Right lung (tissue), 5 donors: ENCODE results near the gene FBXW5. TPM values are rescaled to one million over a fixed set of nuclear protein-coding genes. Genes with fewer than 3 reads are reported as not detected.

ENCODE experiments used
- DNase-seq, 2 donors: peaks; one replicate each; pipeline ENCODE4 v3.0.0-alpha.2; 2013
- polyA plus RNA-seq, 5 donors: library from polyadenylated mRNA; unstranded; fragments of 120-200 nt; gene quantifications; one replicate each; pipeline versions ENCODE4 v1.2.1 to v1.2.3, GENCODE V29; 2013; ENCODE audit warnings: inconsistent platforms in 1 of 5, low replicate concordance in 1 of 5; ENCODE audit not compliant: insufficient read length in 5 of 5, insufficient read depth in 1 of 5

The FBXW5 gene
- polyA plus RNA-seq, 5 donors = 28.1 to 74.7 (median 42.7) TPM

DNA sequence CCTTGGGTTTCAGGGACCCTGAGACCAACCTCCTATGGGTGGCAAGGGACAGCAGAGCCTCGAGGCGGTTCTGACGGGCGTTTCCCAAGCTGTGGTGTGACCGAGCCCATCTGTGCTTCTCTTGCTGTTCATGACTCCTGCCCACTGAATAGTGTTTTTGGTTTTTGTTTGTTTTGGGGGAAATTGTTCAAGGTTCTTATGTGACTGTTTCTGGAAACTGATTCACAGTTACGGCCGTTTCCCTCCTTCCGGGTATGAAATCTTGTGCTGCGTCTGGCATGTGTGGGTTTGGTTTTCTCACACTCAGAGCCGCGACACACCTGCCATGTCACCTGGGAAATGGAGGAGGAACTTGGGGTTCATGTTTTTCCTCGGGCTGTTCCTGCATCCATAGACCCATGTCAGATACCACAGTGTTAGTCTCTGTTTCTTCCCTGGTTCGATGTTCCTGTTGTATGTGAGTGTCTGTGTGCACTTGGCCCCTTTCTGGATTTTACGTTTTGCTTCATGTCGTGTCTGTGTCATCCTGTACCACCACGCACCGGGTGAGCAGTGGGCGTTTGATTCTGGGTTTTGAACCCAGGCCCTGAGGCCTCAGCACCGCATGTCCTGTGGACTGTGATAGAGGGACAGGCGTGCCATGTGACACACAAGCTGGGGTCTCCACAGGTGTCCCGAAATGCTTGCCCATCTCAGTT is 28.8 kb downstream of the FBXW5 start:
- no peak for DNase-seq

DNA sequence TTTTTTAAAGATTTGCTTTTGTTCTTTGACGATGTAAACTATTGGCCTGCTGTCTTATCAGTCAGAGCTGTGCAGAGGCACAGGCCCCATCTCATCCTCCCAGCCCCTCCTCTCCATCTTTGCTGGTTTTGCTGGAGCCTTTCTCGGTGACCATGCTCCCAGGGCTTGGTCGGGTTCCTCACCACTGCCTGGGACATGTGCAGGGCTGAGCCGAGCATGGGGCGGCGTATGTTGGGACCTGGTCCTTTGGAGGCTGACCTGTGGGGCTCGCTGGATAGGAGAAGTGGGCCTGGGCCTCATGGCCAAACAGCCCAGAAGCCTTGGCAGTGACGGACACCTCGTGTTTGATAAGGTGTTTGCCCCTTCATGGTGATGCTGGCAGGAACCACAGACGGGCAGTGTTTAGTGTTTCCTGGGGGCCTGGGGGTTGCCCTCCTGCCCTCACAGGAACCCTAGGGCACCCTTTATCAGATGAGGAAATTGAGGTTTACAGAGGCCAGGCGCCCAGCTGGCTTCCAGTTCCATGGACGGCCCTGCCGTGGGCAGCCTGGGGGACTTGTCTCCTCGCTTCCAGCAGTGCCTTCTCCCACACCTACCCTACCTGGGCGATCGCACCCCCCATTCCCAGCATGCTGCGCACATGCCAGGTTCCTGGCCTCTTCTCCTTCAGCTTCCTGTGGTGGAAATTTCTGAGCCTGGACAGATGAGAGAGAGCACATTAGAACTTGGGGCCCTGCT is 30.7 kb downstream of the FBXW5 start:
- DNase-seq = no peak

DNA sequence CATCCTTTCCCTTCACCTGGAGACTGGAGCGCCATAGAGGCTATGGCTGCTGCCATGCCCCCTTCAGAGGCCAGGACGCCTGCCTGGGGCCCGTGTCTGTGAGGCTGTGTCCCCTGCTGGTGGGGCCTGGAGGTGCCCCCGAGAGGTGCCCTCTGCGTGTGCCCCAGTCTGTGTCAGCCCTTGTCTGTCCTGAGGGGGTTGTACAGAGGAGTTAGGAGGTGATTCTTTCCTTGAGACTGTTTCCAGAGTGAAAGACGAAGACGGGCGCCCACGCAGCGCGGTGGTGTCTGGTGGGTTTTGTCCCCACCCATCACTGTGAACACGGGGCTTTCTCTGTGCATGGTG is 33.7 kb downstream of the FBXW5 start:
- no peak for DNase-seq

DNA sequence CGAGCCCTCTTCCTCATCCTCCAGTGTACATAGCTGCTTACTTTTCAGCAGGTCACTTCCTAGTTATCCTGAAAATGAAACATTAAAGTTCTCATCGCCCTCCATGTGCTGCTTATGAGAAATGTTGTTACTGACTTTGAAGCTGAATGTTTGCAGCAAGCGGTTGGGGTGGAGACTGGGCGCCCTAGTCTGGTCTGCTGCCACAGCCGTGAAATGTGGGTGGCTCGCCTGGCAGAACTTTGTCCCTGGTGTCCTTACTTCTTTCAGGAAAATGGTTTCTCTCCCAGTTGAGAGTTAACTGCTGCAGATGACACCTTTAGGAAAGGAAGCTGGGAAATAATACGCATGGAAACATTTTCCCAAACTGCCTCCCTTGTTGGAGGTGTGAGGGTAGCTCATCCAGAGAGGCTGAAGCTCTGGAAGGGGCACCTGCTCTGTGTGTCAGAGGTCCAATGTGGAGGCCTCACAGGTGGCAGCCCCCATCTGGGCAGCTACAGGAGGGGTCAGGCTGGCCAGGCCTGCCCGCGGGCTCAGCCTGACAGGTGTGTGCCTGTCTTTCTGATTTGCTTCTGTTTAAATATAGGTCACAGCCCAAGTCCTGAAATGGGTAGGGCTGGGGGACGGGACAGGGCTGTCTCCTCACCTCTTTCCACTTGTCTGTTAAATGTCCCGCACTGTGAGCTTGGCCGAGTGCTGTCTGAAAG is 34.2 kb downstream of the FBXW5 start:
- DNase-seq = no peak

DNA sequence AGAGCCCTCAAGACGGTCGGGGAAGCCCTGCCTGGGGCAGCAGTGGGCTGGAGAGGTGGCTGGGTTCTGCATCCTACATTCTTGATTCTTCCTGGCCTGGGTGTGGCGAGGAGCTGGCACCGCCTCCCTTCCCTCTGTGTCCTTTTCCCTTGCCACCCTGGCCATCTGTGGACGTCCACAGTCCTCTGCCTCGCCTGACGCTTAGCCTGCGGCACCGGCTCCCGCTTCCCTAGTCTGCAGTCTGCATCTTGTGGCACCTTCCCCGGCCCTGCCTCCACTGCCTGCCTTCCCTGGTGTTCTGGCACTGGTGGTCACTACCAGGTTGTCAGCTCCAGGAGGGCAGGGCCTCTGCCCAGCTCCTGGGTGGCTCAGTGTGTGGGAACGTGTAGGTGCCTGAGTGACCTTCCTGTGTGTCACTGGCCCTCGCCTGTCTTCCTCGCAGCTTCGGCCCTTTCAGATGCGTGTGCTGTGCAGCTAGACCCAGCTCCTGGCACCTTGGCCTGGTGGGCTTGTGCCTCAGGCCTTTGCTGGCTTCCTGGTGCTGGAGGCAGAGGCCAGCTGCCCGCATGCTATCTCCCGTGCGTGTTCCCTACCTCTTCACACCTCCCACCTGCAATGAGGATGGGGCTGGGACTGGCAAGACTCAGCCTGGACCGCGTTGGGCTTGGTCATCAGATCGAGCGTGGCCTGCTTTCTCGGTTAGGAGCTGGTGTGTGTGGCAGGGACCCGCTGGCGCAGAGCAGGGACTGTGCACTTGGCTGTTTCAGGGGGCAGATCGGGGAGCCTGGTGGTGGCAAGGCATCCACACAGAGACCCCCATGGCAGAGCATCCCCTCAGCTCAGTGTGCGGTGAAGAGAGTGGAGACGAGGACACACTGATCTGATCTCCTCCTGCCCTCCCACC is 37.3 kb downstream of the FBXW5 start:
- DNase-seq = no peak

DNA sequence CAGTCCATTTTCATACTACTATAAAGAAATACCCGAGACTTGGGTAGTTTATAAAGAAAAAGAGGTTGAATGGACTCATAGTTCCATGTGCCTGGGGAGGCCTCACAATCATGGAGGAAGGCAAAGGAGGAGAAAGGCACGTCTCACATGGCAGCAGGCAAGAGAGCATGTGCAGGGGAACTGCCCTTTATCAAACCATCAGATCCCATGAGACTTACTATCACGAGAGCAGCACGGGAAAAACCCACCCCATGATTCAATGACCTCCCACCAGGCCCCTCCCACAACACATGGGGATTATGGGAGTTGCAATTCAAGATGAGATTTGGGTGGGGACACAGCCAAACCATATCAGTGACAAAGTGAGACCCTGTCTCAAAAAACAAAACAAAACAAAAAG is 38.3 kb downstream of the FBXW5 start:
- DNase-seq = no peak

DNA sequence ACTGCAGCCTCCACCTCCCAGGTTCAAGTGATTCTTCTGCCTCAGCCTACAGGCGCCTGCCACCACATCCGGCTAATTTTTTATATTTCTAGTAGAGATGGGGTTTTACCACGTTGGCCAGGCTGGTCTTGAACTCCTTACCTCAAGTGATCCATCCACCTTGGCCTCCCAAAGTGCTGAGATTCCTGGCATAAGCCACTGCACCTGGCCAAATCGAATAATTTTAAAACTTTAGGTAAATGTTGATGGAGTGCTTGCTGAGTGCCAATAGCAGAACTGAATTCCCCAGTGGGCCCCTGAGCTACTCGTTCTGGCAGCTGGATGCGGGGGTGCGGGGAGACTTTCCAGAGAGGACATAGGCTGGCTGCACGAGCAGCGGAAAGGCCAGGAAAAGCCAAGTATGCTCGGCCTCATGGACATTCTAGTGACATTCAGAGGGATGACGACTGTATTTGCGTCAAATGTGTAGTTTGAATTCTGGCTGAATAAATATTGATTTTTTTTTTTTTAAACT is 41.4 kb downstream of the FBXW5 start:
- no peak for DNase-seq

DNA sequence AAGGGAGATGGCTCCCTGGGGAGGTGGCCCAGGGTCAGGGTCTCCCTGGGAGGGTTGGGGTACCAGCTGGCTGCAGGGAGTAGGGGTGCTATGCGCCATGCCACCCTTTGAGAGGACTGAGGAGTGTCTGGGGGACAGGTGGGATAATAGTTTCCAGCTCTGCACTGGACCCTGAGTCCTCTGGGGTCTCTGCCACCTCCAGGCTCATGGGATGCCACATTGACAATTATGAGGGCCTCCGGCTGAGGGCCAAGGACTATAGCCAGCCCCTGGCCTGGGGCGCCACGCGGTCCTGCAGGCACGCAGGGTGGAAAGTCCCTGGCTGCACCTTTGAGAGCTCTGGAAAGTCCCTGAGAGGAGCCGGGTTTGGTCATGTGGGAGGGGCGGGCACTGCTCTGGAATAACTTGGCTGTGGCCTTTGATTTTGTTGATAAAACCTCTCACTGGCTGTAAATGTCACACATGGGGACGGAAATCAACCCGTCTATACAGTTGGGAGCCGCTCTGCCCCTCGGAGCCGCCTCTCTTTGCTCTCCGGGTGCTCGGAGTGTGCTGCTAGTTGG is 42.2 kb downstream of the FBXW5 start:
- DNase-seq = no peak

DNA sequence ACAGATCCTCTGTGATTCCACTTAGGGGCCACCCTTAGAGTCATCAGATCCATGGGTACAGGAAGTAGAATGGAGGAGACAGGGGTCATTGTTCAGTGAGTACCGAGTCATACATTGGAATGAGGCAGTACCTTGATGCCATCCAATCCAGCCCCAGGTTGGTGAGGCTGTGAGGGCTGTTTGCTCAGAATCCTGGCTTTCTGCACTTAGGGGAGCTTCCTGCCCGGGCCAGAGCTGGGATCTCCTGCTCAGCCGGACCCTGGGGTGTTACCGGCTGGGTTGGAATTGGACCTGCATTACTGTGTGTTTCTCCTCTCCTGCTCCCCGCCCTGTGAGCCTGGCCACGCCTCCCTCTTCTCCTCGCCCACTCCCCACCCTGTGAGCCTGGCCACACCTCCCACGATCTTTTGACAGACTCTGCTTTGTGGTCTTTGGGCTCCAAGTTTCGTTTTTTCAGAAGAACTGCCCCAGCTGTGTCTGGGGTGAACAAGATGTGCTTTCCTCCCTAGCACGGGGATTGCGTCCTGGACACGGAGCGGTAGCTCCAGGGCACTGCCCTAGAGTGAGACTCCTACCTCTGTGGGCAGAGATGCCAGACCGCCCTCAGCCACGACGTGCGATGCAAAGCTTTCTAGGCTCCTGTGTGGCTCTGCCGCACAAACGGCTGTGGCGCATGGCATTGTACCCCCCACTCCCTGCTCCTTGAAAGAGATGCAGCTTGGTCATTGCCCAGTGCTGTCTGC is 42.9 kb downstream of the FBXW5 start:
- DNase-seq = no peak

DNA sequence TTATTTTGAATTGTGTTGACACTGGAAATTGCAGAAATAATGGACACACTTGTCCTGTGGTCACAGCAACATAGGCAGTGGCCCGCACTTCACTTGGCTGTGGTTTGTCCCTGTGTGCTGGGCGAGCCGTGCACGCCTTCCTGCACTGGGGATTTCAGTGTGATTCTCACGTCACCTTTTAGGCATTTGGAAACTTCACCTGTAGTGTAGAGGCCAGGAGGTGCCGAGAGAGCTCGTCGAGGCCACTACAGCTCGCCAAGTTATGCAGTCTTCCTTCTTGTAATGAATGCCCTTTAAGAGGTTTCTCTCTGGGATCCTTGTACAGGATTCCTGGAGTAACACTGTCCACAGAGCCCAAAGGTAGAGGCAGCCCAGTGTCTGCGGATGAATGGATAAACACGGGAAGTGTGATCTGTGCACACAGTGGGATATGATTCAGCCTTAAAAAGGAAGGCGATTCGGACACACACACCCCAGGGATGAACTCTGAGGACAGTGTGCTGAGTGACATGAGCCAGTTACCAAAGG is 43.5 kb downstream of the FBXW5 start:
- no peak for DNase-seq

DNA sequence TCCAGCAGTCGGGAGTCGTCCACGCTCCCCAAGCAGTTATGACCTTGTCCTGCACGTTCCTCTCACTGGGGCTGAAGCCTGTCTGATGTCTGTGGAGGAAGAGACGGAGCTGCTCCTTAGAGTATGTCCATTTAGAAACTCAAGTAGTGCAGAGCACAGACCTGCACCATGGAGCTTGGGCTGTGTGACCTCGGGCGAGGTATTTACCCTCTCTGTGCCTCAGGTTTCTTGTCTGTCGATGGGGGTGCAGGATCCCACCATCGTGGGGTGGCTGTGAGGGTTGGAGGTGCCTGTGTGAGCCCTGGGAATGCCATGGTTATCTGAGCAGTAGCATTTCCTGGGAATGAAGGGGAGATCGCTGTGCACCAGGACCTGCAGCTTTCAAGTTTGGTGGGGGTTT is 44.0 kb downstream of the FBXW5 start:
- DNase-seq = no peak

DNA sequence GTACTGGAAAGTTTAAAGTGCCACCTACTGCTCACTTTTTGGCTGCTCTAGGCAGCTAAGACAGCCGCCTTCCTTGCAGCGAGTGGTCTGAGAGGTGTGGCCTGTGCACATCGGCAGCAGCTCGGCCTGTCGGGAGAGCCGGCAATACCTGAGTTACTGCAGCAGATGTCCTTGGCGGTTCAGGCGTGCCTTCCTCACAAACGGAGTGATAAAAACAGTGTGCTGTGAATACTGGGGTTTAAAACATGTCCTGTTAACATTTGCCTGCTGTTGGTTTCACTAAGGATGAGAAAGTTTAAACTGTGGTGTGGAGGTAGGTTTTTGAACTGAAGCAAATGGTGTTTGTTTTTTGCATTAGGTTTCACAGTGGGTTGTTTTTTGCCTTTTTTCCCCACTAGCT is 45.3 kb downstream of the FBXW5 start:
- DNase-seq = no peak

DNA sequence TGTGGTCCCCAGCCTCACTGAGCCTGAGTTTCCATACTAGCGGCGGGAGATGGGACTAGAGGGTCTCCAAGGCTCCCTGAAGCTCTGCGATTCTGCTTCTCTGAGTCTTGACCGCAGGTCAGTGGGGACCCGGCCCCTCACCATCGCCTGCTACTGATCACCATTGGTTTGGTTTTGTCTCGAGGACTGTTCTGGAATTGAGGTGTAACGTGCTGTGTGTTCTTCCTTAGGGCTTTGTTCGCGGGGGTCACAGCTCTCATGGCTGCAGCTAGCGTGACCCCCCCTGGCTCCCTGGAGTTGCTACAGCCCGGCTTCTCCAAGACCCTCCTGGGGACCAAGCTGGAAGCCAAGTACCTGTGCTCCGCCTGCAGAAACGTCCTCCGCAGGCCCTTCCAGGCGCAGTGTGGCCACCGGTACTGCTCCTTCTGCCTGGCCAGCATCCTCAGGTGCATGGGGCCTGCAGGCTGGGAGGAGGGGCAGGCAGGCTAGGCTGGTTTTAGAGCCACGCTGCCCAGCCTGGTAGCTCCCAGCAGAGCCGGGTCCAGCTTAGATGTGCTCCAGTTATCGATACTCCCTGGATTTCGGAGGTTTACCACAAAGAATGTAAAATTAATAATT is 45.9 kb downstream of the FBXW5 start:
- no peak for DNase-seq

DNA sequence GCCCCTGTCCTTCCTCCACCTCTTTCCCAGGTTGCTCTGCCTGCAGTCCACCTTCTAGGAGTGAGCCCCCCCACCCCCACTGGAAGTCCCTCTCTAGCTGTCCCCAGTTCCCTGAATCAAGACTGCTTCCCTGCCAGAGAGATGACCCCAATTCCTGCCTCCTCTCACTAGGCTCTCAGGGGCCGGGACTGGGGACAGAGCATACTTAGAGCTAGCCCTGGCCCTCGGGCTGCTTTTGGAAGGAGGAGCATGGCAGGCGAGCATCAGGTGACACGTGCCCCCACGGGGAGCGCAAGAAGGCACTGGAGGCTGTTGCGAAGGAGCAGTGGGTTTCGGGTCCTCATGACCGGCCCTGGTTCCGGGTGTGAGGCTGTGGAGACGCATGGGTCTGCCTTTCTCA is 48.5 kb downstream of the FBXW5 start:
- DNase-seq = no peak

DNA sequence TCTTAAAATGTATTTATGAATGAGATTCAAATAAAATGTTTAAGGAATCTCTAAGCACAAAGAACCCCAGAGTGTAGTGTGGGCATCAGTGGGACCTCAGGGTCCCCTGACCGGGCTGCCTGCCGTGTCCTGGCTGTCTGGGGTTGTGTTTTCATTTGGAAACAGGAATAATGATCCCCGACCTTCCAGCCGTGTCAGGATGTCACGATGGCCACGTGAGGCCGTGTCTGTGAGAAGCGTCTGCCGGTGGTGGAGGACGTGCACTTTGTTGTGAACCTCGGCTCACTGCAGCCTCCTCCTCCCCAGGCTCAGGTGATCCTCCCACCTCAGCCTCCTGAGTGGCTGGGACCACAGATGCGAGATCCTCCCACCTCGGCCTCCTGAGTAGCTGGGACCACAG is 53.9 kb downstream of the FBXW5 start:
- DNase-seq = no peak

Other genes starting within 250 kb of the FBXW5 start
- 10 to 100 TPM; 22.7 to 47.6 (median 29.8) TPM for gene DIPK1B, start 232.2 kb downstream of the FBXW5 start, polyA plus RNA-seq
- gene LCN10, start 201.8 kb downstream of the FBXW5 start, polyA plus RNA-seq = under 1 TPM; 0.12 to 0.76 (median 0.31) TPM
- not detected for gene LCN6, start 196.2 kb downstream of the FBXW5 start, polyA plus RNA-seq
- gene LCN8, start 186.5 kb downstream of the FBXW5 start, polyA plus RNA-seq = under 1 TPM in 1 of 5 donors, not detected in 4; 0.72 TPM
- gene LCN15, start 180.2 kb downstream of the FBXW5 start, polyA plus RNA-seq = 1 to 10 TPM in 1 of 5 donors, under 1 TPM in 4; 0.07 to 2.2 (median 0.10) TPM
- gene TMEM141, start 153.4 kb downstream of the FBXW5 start, polyA plus RNA-seq = 10 to 100 TPM; 42.6 to 74.3 (median 54.0) TPM
- gene CCDC183, start 148.4 kb downstream of the FBXW5 start, polyA plus RNA-seq = 10 to 100 TPM in 1 of 5 donors, 1 to 10 TPM in 4; 5.9 to 10.6 (median 7.7) TPM
- 10 to 100 TPM; 46.3 to 79.6 (median 54.0) TPM for gene RABL6, start 136.8 kb downstream of the FBXW5 start, polyA plus RNA-seq
- gene AJM1, start 102.3 kb downstream of the FBXW5 start, polyA plus RNA-seq = 1 to 10 TPM in 3 of 5 donors, under 1 TPM in 2; 0.56 to 1.9 (median 1.1) TPM
- 100 to 1,000 TPM in 1 of 5 donors, 10 to 100 TPM in 4; 57.7 to 161 (median 84.7) TPM for gene PHPT1, start 95.3 kb downstream of the FBXW5 start, polyA plus RNA-seq
- 1 to 10 TPM; 4.5 to 9.5 (median 6.7) TPM for gene MAMDC4, start 92.4 kb downstream of the FBXW5 start, polyA plus RNA-seq
- 100 to 1,000 TPM; 326 to 525 (median 367) TPM for gene EDF1, start 78.4 kb downstream of the FBXW5 start, polyA plus RNA-seq
- 10 to 100 TPM; 10.8 to 16.5 (median 13.9) TPM for gene TRAF2, start 58.2 kb downstream of the FBXW5 start, polyA plus RNA-seq
- gene C8G, start 505 bp upstream of the FBXW5 start, polyA plus RNA-seq = under 1 TPM in 4 of 5 donors, not detected in 1; 0.33 to 0.78 (median 0.41) TPM
- gene LCN12, start 7.5 kb upstream of the FBXW5 start, polyA plus RNA-seq = 10 to 100 TPM in 3 of 5 donors, 1 to 10 TPM in 2; 9.1 to 25.3 (median 21.1) TPM
- 10 to 100 TPM; 21.1 to 66.2 (median 29.6) TPM for gene PTGDS, start 32.8 kb upstream of the FBXW5 start, polyA plus RNA-seq
- gene LCNL1, start 38.3 kb upstream of the FBXW5 start, polyA plus RNA-seq = 1 to 10 TPM in 2 of 5 donors, under 1 TPM in 3; 0.59 to 1.9 (median 0.89) TPM
- gene PAXX, start 47.7 kb upstream of the FBXW5 start, polyA plus RNA-seq = 10 to 100 TPM; 26.2 to 57.5 (median 36.8) TPM
- gene CLIC3, start 51.8 kb upstream of the FBXW5 start, polyA plus RNA-seq = 10 to 100 TPM; 25.9 to 74.3 (median 43.8) TPM
- gene ABCA2, start 83.5 kb upstream of the FBXW5 start, polyA plus RNA-seq = 10 to 100 TPM; 16.0 to 35.7 (median 21.0) TPM
- under 1 TPM in 1 of 5 donors, not detected in 4; 0.08 TPM for gene FUT7, start 87.3 kb upstream of the FBXW5 start, polyA plus RNA-seq
- gene NPDC1, start 101.4 kb upstream of the FBXW5 start, polyA plus RNA-seq = 10 to 100 TPM; 20.6 to 61.5 (median 33.8) TPM
- 1 to 10 TPM; 2.0 to 5.4 (median 3.2) TPM for gene ENTPD2, start 109.3 kb upstream of the FBXW5 start, polyA plus RNA-seq
- 10 to 100 TPM in 3 of 5 donors, 1 to 10 TPM in 2; 8.9 to 13.7 (median 10.3) TPM for gene SAPCD2, start 125.8 kb upstream of the FBXW5 start, polyA plus RNA-seq
- 1 to 10 TPM; 4.6 to 8.4 (median 5.6) TPM for gene UAP1L1, start 132.8 kb upstream of the FBXW5 start, polyA plus RNA-seq
- gene MAN1B1, start 142.2 kb upstream of the FBXW5 start, polyA plus RNA-seq = 10 to 100 TPM; 50.7 to 68.6 (median 60.1) TPM
- gene DPP7, start 170.0 kb upstream of the FBXW5 start, polyA plus RNA-seq = 10 to 100 TPM; 27.2 to 50.4 (median 48.6) TPM
- under 1 TPM; 0.12 to 0.51 (median 0.23) TPM for gene GRIN1, start 194.4 kb upstream of the FBXW5 start, polyA plus RNA-seq
- gene LRRC26, start 225.3 kb upstream of the FBXW5 start, polyA plus RNA-seq = under 1 TPM in 4 of 5 donors, not detected in 1; 0.23 to 0.49 (median 0.37) TPM
- gene TMEM210, start 227.3 kb upstream of the FBXW5 start, polyA plus RNA-seq = not detected
- gene ANAPC2, start 243.8 kb upstream of the FBXW5 start, polyA plus RNA-seq = 10 to 100 TPM; 34.4 to 53.0 (median 44.4) TPM
- gene SSNA1, start 243.9 kb upstream of the FBXW5 start, polyA plus RNA-seq = 10 to 100 TPM; 34.4 to 69.2 (median 43.9) TPM